GM18873 (cell line): ENCODE results near the gene NBR1.
"Not testable (repeated sequence)": the region's sequence is repeated elsewhere in the genome, so short reads cannot be mapped to it uniquely, and the experiment has no call there.

Source experiments
- ATAC-seq: cut with Tn5 transposase; IDR thresholded peaks from one replicate; pipeline ENCODE4 v1.9.1; 2021; ENCODE audit warnings: mild to moderate bottlenecking, moderate library complexity, moderate number of reproducible peaks; ENCODE audit not compliant: unreplicated experiment, low FRiP score

Gene NBR1

GRCh38 chr17:43211480-43212402, 40.7 kb downstream of the NBR1 start, which contains the start of gene TMEM106A:
TMEM106A (plus strand) TSS chr17:43211875; CDS start chr17:43213042, 1,167 bp downstream.
- ATAC-seq: peak; percentile 58

DNA sequence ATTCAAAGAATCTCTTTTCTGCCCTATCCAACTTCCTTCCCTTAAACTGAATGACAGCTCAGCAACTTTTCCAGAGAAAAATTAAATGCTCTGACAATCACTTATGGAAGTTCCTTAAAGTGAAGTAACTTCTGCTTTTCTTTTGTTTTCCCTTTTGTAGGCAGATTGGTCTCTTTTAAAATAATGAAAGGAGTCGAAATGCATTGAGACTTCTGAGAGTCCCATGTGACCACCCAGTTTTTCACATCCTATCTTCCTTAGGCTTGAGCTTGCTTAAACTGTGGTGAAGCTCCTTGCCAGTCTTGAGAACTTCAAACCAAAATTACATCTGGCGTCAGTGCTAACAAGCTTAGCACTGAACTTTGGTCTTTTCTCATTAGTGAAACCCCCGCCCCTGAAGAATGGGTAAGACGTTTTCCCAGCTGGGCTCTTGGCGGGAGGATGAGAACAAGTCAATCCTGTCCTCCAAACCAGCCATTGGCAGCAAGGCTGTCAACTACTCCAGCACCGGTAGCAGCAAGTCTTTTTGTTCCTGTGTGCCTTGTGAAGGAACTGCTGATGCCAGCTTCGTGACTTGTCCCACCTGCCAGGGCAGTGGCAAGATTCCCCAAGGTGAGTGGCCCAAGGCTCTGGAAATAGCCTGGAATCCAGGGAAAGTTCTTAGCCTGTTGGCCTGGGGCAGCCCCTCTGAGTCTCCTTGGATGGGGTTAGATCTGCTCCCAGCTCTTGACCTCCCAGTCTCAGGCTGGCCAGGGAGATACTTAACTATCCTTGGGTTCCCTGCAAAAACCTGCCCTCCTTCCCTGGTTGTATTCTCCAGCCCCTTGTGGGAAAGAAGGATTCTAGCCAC, 41.9 kb downstream of the NBR1 start:
- no peak for ATAC-seq

DNA sequence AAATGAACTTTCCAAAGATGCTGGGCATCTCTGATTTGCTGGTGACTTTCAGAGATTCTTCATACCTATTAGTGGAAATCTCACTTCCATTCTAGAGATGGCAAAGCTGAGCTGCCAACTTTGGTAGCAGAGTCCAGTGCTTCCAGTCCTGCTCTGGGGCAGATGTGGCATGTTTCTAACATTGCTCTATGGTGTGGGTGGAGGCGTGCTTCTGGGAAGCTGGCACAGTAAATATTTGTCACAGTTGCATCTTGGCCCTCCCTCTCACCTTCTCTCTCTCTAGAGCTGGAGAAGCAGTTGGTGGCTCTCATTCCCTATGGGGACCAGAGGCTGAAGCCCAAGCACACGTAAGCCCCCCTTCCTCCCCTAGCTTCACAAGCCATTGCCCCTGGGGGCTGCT, 42.5 kb downstream of the NBR1 start:
- ATAC-seq: no peak

- ATAC-seq: no peak
Measured at GRCh38 chr17:43215341-43215740, 44.3 kb downstream of the NBR1 start.

DNA sequence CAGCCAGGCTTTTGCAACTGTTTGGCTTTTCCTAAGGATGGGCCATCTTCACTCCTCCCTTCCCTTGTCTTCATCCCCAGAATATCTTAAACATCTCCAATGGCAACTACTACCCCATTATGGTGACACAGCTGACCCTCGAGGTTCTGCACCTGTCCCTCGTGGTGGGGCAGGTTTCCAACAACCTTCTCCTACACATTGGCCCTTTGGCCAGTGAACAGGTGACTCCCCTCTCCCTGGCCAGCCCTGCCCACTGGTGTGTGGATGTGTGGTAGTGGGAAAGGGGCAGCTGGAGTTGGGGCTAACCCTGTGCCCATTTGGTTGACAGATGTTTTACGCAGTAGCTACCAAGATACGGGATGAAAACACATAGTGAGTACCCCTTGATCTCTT, 45.4 kb downstream of the NBR1 start:
- ATAC-seq: no peak

- no peak for ATAC-seq
Measured at GRCh38 chr17:43216762-43217613, 46.0 kb downstream of the NBR1 start.

- no peak for ATAC-seq
Measured at GRCh38 chr17:43217614-43218087, 46.6 kb downstream of the NBR1 start.

DNA sequence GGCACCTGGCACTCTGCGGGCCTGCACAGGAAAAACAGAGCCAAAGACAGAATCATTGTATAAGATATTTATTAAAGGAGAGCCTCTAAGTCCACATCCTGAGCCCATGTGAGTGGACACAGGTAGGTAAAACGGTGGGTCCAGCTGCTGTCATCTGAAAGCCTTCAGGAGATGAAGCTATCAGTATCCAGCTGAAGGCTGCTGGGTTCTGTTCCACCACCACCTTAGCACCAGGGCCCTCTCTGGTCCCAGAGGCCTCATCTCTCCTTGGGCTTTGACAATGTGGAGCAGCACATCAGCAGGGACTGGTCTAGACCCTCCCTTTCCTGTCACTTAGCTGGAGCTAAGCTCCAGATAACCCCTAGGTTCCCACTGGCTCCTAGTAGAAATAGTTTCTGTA, 48.0 kb downstream of the NBR1 start:
- no peak for ATAC-seq

GRCh38 chr17:43219746-43220380, 48.8 kb downstream of the NBR1 start:
- no peak for ATAC-seq

GRCh38 chr17:43220511-43221125, 49.6 kb downstream of the NBR1 start:
- ATAC-seq: no peak

DNA sequence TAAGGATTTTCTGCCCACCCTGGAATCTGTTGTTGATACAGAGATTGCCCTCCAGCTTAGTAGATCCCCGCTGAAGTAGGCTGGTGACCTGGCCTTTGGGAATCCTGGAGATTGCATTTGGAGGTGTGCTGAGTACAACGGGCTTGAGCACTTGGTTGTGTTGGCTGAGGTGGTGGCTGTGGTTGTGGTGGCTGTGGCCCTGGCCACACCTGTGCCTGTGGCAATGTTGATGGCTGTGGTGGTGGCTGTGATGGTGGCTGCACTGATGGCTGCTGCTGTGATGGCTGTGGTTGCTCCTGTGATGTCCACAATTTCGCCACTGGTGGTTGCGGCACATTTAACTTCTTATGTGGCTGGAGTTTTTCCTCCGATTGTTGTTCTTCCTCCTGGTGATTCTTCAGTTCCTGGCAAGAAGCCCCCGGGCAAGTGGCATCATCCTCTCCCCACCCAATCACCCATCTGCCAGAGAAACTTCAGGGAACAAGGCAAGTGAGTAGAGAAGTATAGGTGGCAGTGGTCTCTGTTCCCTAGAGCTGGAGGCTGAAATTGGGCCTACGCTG, 53.2 kb downstream of the NBR1 start:
- ATAC-seq: no peak

GRCh38 chr17:43226393-43226792, 55.4 kb downstream of the NBR1 start:
- ATAC-seq: no peak

DNA sequence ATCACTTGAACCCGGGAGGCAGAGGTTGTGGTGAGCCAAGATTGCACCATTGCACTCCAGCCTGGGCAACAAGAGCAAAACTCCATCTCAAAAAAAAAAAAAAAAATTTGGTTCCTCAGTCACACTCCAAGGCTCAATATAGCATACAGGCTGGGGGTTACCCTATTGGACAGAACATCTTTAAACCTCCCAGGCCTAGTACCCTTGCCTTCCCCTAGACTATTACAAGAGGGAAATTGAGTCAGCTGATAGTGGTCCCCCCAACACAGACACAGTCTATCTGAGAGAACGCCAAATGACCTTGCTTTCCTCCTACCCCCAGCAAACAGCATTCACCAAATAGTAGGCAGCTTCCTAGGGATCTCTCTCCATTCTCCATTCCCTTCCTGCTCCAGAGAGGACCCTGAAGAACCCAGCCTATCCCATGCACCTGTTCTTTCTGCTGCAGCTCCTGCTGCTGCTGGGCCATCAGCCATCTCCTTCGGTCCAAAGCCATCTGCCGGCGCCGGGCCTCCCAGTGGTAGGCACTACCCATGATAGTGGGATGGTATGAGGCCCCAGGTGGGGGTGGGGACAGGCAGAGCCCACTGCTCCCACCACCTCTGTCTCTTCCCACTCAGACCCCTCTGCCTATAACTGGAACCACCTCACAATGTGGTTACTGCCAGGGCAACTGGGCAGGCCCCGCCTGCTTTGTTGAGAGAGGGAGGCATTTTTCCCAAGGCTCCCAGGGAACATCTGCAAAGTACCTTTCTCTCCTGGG, 57.2 kb downstream of the NBR1 start, which contains the start of gene CCDC200:
Gene CCDC200, minus strand, starts transcription at position 604 of the 763 bp plus-strand sequence. Its CDS starts 69 bp downstream, at position 535.
- not testable (repeated sequence) for ATAC-seq

GRCh38 chr17:43231205-43232020, 60.4 kb downstream of the NBR1 start:
- not testable (repeated sequence) for ATAC-seq

DNA sequence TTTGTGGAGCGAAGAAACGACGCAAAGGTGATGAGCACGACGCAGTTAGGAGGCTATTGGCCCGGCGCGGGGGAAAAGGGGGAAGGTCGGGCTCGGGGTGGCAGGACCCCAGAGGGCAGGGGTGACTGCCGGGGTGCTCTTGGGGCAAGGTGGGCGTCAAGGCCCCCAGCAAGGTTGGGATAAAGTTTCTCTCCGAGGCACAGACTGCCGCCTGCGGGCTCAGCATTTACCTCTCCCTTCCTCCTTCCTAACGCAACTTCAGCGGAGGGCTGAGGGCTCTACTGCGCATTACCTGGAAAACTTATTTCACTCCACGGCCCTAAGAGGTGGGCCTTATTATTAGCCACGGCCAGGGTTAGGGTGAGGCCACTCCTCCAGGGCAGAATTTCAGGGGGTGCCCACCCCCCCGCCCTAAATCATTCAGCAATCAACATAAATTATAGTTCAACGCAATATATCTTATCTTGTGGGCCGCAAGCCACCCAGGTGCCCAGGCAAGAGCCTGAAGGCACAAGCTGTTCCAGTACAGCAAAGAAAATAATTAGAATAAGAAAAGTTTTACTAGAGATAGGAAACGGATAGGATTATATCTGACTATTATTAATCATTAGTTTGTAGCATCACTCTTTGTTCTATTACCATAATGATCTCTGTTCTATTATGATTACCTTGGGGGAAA, 61.1 kb downstream of the NBR1 start:
- not testable (repeated sequence) for ATAC-seq

DNA sequence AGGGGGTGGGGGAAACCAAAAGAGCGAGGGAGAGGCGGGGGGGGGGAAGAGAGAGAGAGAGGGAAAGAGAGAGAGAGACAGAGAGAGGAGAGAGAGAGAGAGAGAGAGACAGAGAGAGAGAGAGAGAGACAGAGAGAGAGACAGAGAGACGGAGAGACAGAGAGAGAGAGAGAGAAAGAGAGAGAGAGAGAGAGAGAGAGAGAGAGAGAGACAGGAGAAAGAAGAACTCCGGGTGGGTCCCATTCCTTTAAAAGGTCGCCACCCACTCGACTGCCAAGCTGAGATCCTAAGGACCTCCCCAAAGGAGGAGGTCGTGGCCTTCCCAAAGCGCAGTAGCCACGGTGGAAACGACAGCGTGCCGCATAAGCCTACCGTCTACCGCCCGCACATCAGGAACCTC, 62.2 kb downstream of the NBR1 start:
- not testable (repeated sequence) for ATAC-seq

- ATAC-seq: not testable (repeated sequence)
Measured at GRCh38 chr17:43233877-43234276, 62.9 kb downstream of the NBR1 start, which contains the start of gene RNU2-1. RNU2-1 (minus strand) TSS chr17:43233977.
